Heart left ventricle (tissue), 13 donors: ENCODE measurements around the gene PHF3.

Experiments used
- POLR2A ChIP-seq, 2 donors: fragments of 450-650 bp; IDR thresholded peaks; one replicate each; pipeline ENCODE4 v1.6.1; 2017; ENCODE audit warnings: antibody characterized with exemption in 2 of 2, mild to moderate bottlenecking in 2 of 2, moderate library complexity in 2 of 2
- TF ChIP-seq, protein P1 (sequence below), 12 donors: fragments of 200-600 bp; sonication (generic) in 4 of 12; IDR thresholded peaks; one replicate each; pipeline versions ENCODE4 v1.5.0 to v1.8.0; 2018 to 2022; ENCODE audit warnings: antibody characterized with exemption in 12 of 12, mild to moderate bottlenecking in 5 of 12
- donor health status: ischemic (EF 13 %, LVEDD 7.1; RV severe dilation, severe dysfunction).
- donor health status: DM: no; HTN: yes; CAD: no.
- donor health status: DM: no; HTN: no; CAD: no.
- donor health status: ischemic (EF 25% LVEDD 6.9; RV normal size, moderate dysfunction).
- donor health status: ischemic (EF 25% LVEDD 5.7; RV mildly dilated, moderate dysfunction).
- donor health status: ischemic (EF 35%, LVEDD 5.7; RV mildly dilated, moderate dysfunction).
- donor health status: nonischemic (EF 11% LVEDD 7.7; RV severe dilation, severe dysfunction).
- donor health status: DM: yes; HTN: yes; CAD: no.
- donor health status: PGD.
- donor health status: ischemic (EF 29% LVEDD 5.4; RV normal size, mild dysfunction).
- donor health status: nonischemic (EF 23%, LVEDD 6.1; RV moderate dilation, normal function).

DNA sequence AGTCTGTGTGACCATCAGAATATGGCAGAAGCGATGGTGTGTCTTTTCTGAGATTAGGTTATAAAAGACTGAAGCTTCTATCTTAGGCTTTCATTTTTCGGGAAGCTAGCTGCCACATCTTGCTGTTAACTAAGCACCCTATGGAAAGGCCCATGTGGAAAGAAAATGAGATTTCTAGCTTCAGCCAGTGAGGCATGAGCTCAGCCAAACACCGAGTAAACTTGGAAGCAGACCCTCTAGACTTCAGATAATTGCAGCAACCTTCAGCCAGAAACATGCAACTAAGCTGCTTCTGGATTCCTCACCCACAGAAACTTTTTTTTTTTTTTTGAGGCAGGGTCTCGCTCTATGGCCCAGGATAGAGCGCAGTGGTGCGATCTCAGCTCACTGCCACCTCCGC, 42.7 kb upstream of the PHF3 start:
- TF ChIP-seq, protein P1, sequence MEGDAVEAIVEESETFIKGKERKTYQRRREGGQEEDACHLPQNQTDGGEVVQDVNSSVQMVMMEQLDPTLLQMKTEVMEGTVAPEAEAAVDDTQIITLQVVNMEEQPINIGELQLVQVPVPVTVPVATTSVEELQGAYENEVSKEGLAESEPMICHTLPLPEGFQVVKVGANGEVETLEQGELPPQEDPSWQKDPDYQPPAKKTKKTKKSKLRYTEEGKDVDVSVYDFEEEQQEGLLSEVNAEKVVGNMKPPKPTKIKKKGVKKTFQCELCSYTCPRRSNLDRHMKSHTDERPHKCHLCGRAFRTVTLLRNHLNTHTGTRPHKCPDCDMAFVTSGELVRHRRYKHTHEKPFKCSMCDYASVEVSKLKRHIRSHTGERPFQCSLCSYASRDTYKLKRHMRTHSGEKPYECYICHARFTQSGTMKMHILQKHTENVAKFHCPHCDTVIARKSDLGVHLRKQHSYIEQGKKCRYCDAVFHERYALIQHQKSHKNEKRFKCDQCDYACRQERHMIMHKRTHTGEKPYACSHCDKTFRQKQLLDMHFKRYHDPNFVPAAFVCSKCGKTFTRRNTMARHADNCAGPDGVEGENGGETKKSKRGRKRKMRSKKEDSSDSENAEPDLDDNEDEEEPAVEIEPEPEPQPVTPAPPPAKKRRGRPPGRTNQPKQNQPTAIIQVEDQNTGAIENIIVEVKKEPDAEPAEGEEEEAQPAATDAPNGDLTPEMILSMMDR (IDR thresholded peaks at IDR 0.05) = no peak
- no peak for TF ChIP-seq POLR2A (IDR thresholded peaks at IDR 0.05)
